HG03469 (cell line): ENCODE data around the gene ACYP2.
A peak's percentile ranks its signal among the peaks of the same experiment; 100 is the strongest.
"Not testable (repeated sequence)": the region's sequence is repeated elsewhere in the genome, so short reads cannot be mapped to it uniquely, and the experiment has no call there.

Source experiments
- ATAC-seq: cut with Tn5 transposase; IDR thresholded peaks from one replicate; pipeline ENCODE4 v1.9.1; 2021; ENCODE audit warnings: mild to moderate bottlenecking, moderate library complexity, moderate number of reproducible peaks; ENCODE audit not compliant: unreplicated experiment

The ACYP2 gene

GRCh38 chr2:54313147-54313546, 197.7 kb downstream of the ACYP2 start:
- no peak for ATAC-seq

GRCh38 chr2:54317973-54318372, 202.6 kb downstream of the ACYP2 start:
- ATAC-seq = no peak

- no peak for ATAC-seq
Observed at GRCh38 chr2:54318821-54319220, 203.4 kb downstream of the ACYP2 start.

GRCh38 chr2:54321047-54321446, 205.6 kb downstream of the ACYP2 start:
- no peak for ATAC-seq

- ATAC-seq = not testable (repeated sequence)
Observed at GRCh38 chr2:54324517-54324916, 209.1 kb downstream of the ACYP2 start.

GRCh38 chr2:54325148-54325547, 209.7 kb downstream of the ACYP2 start:
- ATAC-seq = no peak

GRCh38 chr2:54329482-54330161, 214.2 kb downstream of the ACYP2 start:
- ATAC-seq = no peak

- peak; percentile 97 for ATAC-seq
Observed at GRCh38 chr2:54330162-54330925, 214.9 kb downstream of the ACYP2 start.

- ATAC-seq = peak; percentile 3
Observed at GRCh38 chr2:54330926-54331835, 215.8 kb downstream of the ACYP2 start.

- ATAC-seq = no peak
Observed at GRCh38 chr2:54332386-54332785, 217.0 kb downstream of the ACYP2 start.

GRCh38 chr2:54336136-54336976, 220.9 kb downstream of the ACYP2 start:
- ATAC-seq = no peak

GRCh38 chr2:54336977-54337255, 221.5 kb downstream of the ACYP2 start:
- ATAC-seq = no peak

GRCh38 chr2:54341656-54342055, 226.2 kb downstream of the ACYP2 start:
- ATAC-seq = no peak

GRCh38 chr2:54342603-54343002, 227.2 kb downstream of the ACYP2 start:
- no peak for ATAC-seq

GRCh38 chr2:54347622-54348021, 232.2 kb downstream of the ACYP2 start:
- no peak for ATAC-seq

GRCh38 chr2:54348646-54349045, 233.2 kb downstream of the ACYP2 start:
- ATAC-seq = no peak

- no peak for ATAC-seq
Observed at GRCh38 chr2:54350426-54350825, 235.0 kb downstream of the ACYP2 start.

GRCh38 chr2:54353216-54353615, 237.8 kb downstream of the ACYP2 start:
- ATAC-seq = no peak
